GM18870 (cell line): ENCODE data around the gene MIA.
"Not testable (repeated sequence)": the region's sequence is repeated elsewhere in the genome, so short reads cannot be mapped to it uniquely, and the experiment has no call there.

ENCODE experiments used
- ATAC-seq: cut with Tn5 transposase; IDR thresholded peaks from one replicate; pipeline ENCODE4 v1.9.1; 2021; ENCODE audit warnings: moderate library complexity; ENCODE audit not compliant: unreplicated experiment

Gene MIA

GRCh38 chr19:40818480-40819399, 43.4 kb downstream of the MIA start:
- ATAC-seq: not testable (repeated sequence)

GRCh38 chr19:40819479-40820234, 44.3 kb downstream of the MIA start:
- not testable (repeated sequence) for ATAC-seq

- ATAC-seq: no peak
Observed at GRCh38 chr19:40822161-40822560, 46.8 kb downstream of the MIA start.

GRCh38 chr19:40822704-40823553, 47.6 kb downstream of the MIA start:
- ATAC-seq: not testable (repeated sequence)

DNA sequence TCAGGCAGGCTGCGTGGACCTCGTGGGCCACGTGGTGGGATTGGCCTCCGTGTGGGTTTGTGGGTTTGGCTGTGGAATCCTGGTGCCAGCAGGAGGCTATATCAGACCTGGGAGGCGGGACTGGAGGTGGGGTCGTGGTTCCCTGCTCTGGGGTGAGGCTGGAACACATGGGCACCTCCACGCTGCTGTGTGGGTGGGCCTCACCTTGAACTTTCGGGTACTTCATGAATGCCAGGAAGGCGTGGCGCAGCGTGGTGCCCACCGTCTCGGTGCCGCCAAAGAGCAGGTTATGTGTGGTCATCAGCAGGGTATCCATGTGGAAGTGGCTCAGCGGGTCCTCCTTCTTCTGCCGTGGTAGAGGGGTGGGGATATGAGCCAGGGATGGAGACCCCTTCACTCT, 49.6 kb downstream of the MIA start:
- not testable (repeated sequence) for ATAC-seq

- not testable (repeated sequence) for ATAC-seq
Observed at GRCh38 chr19:40825460-40826095, 50.3 kb downstream of the MIA start.

- ATAC-seq: not testable (repeated sequence)
Observed at GRCh38 chr19:40826312-40826698, 51.0 kb downstream of the MIA start.

GRCh38 chr19:40826699-40827385, 51.5 kb downstream of the MIA start:
- ATAC-seq: not testable (repeated sequence)
